Hepatocyte (in vitro differentiated cells): ENCODE results near the gene KCNQ1.

Experiments
- CTCF ChIP-seq: fragments of 200-600 bp; sonication (generic); IDR thresholded peaks from 2 replicates; pipeline ENCODE4 v1.5.1; 2016; ENCODE audit warnings: antibody characterized with exemption, mild to moderate bottlenecking; ENCODE audit not compliant: poor library complexity
- EZH2 ChIP-seq: fragments of 200-600 bp; sonication (generic); IDR thresholded peaks from 2 replicates; pipeline ENCODE4 v1.6.1; 2016; ENCODE audit warnings: antibody characterized with exemption, mild to moderate bottlenecking, borderline replicate concordance

- no peak for TF ChIP-seq CTCF
- TF ChIP-seq EZH2 = no peak
Measured at GRCh38 chr11:2670541-2671100, 225.8 kb downstream of the KCNQ1 start.
